ENCODE results near the gene POLR1H. TPM values are rescaled to one million over a fixed set of nuclear protein-coding genes. Genes with fewer than 3 reads are reported as not detected.

The POLR1H gene
- total RNA-seq, 4 donors from 2014 or later = 12.3 to 36.2 (median 21.6) TPM; not detected in 1

GRCh38 chr6:30111266-30111856, 50.3 kb downstream of the POLR1H start:
- H3K4me3 ChIP-seq = peak overlapping the region in 2 of 4 donors; percentile 18 to 42
- WGBS, 2 donors (ENCODE audit: low coverage in 1 of 2) = 69 to 88% methylated on average over 12 to 27 of the region's 27 CpGs
- in situ Hi-C loops (cut with MboI; ENCODE audit: low pct_ligation_motif_present in 1 of 4, low pct_unique_long_range_greater_than_20kb in 1 of 4, low sequenced_read_pairs in 3 of 4) (no loop called here), intact Hi-C loops (cut with DNase I; ENCODE audit: low total_unique reads) (no loop called here)
- TF ChIP-seq POLR2AphosphoS5 (IDR thresholded peaks at IDR 0.05) (no peak), CTCF (IDR thresholded peaks at IDR 0.05) (no peak), EP300 (IDR thresholded peaks at IDR 0.05; ENCODE audit: low read depth) (no peak), POLR2A (IDR thresholded peaks at IDR 0.05) (no peak)
- H3K27me3 ChIP-seq = peaks cover 35% of the 10 kb centered on the region
- H3K9me3 ChIP-seq = no peaks in the 10 kb centered on the region
- DNase-seq = no peak
- H3K4me1 ChIP-seq = peaks cover 0 to 19% (median 14%) of the 10 kb centered on the region in 4 donors
- H3K36me3 ChIP-seq = no peaks in the 10 kb centered on the region
- peak overlapping the region in 1 of 4 donors; percentile 75 for H3K27ac ChIP-seq

GRCh38 chr6:30112402-30112994, 51.4 kb downstream of the POLR1H start:
- no peaks in the 10 kb centered on the region for H3K9me3 ChIP-seq
- WGBS, 2 donors (ENCODE audit: low coverage in 1 of 2) = 38 to 77% methylated on average over 1 to 10 of the region's 10 CpGs
- no peak for TF ChIP-seq EP300 (IDR thresholded peaks at IDR 0.05; ENCODE audit: low read depth)
- TF ChIP-seq POLR2AphosphoS5 (IDR thresholded peaks at IDR 0.05) = no peak
- TF ChIP-seq CTCF (IDR thresholded peaks at IDR 0.05) = no peak
- no peak for TF ChIP-seq POLR2A (IDR thresholded peaks at IDR 0.05)
- in situ Hi-C loops (cut with MboI; ENCODE audit: low pct_ligation_motif_present in 1 of 4, low pct_unique_long_range_greater_than_20kb in 1 of 4, low sequenced_read_pairs in 3 of 4) (no loop called here), intact Hi-C loops (cut with DNase I; ENCODE audit: low total_unique reads) (no loop called here)
- H3K4me3 ChIP-seq = peak overlapping the region in 2 of 4 donors; percentile 18 to 42
- peaks cover 34% of the 10 kb centered on the region for H3K27me3 ChIP-seq
- H3K27ac ChIP-seq = peak overlapping the region; percentile 52 to 75 (median 58)
- H3K4me1 ChIP-seq = peaks cover 0 to 19% (median 14%) of the 10 kb centered on the region in 4 donors
- DNase-seq = no peak
- H3K36me3 ChIP-seq = no peaks in the 10 kb centered on the region

GRCh38 chr6:30113003-30113759, 52.1 kb downstream of the POLR1H start, which contains the start of gene TRIM31:
TSS of gene TRIM31 (minus strand) at chr6:30113090. CDS start at chr6:30112805, 285 bp downstream.
- peaks cover 0 to 19% (median 14%) of the 10 kb centered on the region in 4 donors for H3K4me1 ChIP-seq
- in situ Hi-C loops (cut with MboI; ENCODE audit: low pct_ligation_motif_present in 1 of 4, low pct_unique_long_range_greater_than_20kb in 1 of 4, low sequenced_read_pairs in 3 of 4) = no loop called here

More at GRCh38 chr6:30113003-30113759, 52.1 kb downstream of the POLR1H start, which contains the start of gene TRIM31:
- no peak for DNase-seq
- H3K9me3 ChIP-seq = no peaks in the 10 kb centered on the region
- peaks cover 34% of the 10 kb centered on the region for H3K27me3 ChIP-seq
- no peaks in the 10 kb centered on the region for H3K36me3 ChIP-seq
- no peak for TF ChIP-seq EP300 (IDR thresholded peaks at IDR 0.05; ENCODE audit: low read depth)
- peak; percentile 75 for TF ChIP-seq POLR2A (IDR thresholded peaks at IDR 0.05)
- TF ChIP-seq CTCF (IDR thresholded peaks at IDR 0.05) = no peak
- peak in 2 of 3 donors; percentile 78 to 87 for TF ChIP-seq POLR2AphosphoS5 (IDR thresholded peaks at IDR 0.05)
- WGBS, 2 donors (ENCODE audit: low coverage in 1 of 2) = 40 to 49% methylated on average over 3 of the region's 3 CpGs
- peak within 1 kb of the TSS; percentile 52 to 75 (median 58) for H3K27ac ChIP-seq
- peak within 1 kb of the TSS in 2 of 4 donors; percentile 18 to 42 for H3K4me3 ChIP-seq
- intact Hi-C loops (cut with DNase I; ENCODE audit: low total_unique reads) = no loop called here

Measured in transverse colon (tissue), 4 donors.